HUDEP-2 (cell line): ENCODE results near the gene SYNE4.

Experiments
- DNase-seq, 76 experiments: peaks; one replicate each; lab custom pipeline; 2025; ENCODE audit not compliant: unreplicated experiment in 76 of 76; lab: John Stamatoyannopoulos, UW

SYNE4 gene

DNA sequence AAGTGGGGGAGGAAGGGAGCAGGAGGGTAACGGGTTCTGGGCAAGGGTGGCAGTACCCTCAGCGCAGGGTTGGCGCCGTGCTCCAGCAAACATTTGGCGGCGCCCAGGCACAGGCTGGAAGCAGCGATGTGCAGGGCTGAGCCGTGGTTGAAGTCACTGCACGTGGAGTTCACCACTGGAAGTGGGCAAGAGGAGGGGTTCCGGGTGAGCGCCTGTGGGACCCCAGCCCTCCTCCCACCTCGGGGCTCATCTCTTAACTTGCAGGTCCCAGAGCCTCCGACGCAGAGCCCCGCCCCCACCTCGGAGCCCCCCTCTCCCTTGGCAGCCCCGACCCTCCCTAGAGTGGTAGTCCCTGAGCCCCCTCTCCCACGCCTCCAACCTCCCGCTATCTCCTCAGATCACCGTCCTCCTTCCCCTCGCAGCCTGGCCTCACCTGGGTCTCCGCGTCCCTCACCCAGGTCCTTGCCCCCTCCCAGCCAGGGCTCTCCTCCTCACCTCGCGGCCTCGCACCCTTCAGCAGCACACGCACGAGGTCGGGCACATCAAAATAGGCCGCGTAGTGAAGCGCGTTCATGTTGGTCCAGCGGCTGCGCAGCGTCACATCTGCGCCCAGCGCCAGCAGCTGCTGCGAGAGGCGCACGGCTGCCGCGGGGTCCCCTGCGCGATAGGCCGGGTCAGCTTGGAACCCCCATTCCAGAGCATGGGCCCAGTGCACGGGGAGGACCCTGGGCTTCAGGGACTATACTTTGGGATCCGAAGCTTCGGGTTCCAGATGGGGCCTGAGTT lies 17.7 kb upstream of the SYNE4 start:
- DNase-seq = no peak

DNA sequence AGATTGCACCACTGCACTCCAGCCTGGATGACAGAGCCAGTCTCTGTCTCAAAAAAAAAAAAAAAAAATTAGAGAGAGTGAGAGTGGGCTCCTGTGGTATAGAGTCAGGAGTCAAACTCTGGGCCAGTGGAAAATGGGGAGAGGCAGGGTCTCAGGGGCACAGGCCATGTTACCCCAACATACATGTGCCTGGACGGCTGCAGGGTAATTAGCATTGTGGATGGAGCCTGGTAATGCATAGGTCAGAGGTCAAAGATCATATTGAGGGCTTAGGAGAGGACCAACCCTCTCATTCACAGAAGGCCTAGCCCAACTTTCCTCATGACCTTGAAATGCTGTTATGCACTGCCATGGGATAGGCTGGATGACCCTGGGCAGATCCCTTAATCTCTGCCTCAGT lies 16.9 kb upstream of the SYNE4 start:
- DNase-seq = no peak

DNA sequence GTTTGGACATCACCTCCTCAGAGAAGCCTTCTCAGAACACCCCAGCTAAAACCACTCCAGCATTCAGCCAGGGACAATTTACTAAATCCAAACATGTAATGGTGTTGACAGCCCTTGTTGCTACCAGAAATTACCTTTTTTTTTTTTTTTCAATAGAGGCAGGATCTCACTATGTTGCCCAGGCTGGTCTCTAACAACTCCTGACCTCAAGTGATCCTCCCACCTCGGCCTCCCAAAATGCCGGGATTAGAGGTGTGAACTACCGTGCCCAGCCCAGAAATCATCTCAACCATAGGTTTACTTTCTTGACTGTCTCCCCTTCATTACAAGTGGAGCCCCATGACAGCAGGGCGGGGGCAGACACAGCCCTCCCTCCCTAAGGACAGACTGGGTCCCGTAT lies 14.8 kb upstream of the SYNE4 start:
- DNase-seq = no peak

DNA sequence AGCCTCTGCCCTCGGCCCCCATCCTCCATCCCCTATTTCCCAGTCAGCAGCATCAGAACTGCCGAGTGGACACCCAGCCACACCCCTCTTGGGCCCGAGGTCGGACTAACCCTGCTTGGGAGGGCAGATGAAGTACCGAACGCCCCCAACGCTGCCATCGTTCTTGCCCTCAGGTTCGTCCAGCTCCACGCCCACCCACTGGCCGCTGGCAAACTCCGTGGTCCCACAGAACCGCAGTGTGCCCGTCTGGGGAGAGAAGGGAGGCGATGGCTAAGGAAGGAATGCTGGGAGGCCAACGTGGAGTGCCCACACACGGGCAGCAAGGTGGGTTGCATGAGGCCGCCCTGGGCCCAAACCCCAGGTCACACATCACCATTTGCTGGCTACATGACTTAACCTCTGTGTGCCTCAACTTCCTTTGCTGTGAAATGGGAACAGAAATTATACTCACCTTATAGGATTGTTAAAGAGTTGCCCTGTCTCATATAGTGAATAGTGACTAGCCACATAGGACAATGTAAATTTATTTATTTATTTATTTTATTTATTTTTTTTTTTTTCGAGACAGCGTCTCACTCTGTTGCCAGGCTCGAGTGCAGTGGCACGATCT lies 10.6 kb upstream of the SYNE4 start:
- no peak for DNase-seq

DNA sequence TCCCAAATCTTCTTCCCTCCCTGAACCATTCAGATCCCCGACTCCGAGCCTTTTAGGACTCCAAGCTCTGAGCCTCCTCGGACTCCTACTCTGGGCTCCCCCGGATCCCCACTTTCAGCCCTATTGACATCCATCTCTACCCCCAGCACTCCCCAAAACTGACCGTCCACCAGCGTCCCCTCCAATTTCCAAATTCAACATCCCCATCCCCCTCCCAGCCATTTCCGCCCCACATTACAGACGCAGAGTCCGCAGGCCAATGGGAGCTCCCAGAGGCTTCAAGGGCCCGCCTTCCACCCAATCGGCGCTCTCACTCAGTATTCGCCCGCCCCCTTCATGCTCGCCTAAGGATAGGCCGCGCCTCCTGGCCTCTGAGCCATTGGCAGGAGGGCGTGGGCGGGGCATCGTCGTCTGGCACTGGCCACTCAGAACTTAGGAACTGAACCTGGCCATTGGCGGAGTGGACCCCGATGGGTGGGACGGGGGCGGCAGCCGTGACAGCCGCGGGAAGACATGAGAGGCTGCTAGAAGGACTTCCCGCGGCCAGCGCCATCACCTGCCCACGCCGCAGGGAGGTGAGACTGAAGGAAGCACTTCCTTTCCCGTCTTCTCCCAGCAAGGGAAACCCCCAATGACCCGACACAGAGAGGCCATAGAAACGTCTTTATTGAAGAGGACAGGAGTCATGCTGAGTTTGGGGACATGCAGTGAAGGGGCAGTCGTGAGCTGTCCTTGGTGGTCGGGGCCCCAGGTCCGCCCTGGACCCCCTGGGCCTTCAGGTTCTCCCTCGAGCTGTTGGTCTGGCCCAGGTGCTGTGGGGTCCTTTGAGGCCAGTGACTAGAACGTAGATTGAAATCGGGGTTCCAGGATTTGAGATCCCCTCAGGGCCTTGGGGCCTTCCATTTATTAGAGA lies 5.7 kb upstream of the SYNE4 start, which contains the start of gene ALKBH6:
Gene ALKBH6 (minus strand): TSS at position 202 of the 913 bp plus-strand sequence. CDS start 816 bp downstream, outside the sequence.
- peak in 75 of 76 experiments; percentile 87 to 100 (median 100) for DNase-seq

DNA sequence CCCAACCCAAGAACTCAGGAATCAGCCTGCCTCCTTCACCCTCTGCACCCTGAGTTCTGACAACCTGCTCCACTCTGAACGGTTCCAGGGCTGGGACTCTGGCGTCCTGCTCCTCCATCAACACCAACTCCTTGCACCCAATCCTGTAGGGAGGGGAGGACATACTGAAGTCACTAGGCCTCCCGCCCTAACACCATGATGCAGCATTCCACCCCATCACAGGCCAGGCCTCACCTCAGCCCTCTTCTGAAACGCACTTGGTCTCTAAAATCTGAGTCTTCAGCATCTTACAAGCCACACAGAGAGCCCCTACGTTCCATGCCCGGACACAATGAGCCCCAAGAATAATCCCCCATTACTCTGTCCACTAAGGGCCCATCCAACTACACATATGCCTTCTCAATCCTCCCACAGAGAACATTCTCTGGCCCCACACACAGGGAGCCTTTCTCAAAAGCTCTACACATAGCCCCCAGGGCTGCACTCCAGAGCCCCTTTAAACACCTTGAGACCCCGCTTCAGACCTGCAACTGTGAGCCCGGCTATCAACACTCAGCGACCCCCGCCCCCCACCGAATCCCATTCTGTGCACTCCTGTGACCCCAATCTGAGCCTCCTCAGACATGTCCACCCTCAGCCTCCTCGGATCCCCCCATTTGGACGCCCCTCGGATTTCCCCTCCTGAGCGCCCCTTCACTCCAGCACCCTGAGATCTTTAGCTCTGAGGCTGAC lies 4.8 kb upstream of the SYNE4 start:
- peak in 15 of 76 experiments; percentile 6 to 41 (median 23) for DNase-seq

DNA sequence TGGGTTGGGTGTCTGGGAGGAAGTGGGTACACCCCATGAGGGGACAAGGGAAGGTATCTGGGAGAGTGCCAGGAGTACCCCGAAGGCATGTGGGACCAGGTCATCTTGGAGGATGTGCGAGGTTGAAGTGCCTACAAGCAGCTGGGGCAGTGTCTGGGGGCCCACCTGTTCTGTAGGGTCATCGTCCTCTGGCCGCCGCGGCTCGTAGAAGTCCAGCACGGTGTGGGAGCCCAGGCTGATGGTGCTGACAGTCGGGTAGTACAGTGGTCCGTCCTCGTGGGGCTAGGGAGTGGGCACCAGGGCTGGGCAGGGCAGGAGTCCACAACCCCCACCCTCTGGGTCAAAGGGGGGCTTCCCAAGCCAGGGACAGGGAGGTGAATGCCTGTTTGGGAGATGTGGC lies 1.8 kb upstream of the SYNE4 start:
- no peak for DNase-seq

DNA sequence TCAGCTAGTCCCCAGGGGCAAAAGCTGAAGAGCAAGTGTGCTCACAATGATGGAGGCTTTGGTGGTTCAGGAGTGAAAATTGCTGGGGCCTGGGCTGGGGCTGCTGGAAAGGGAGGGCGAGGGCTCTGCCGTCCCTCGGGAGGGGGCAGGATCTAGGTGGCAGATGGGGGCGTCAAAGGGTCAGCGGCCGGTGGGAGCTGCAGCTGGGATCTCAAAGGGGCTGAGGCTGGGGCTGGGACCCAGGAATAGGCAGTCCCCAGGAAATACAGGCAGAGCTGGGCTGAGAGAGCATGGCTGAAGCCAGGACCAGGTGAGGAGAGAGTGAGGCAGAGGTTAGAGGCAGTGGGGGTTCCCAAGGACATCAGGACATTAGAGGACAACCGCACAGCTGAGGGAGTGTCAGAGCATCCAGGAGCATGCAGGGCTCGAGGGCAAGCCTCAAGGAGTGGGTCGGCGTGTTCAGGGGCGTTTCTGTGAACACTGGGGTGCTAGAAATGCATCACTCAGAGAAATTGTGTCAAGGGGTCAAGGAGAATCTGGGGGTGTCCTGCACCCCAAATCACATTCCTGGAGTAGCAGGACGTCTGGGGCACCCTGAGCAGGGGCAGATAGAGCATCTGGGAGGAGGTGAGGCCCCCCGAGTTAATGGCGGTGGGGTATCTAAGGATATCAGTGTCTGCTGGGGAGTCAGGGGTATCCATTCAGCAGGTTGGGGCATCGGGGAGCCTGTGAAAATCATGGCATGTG lies 1.2 kb upstream of the SYNE4 start:
- no peak for DNase-seq

DNA sequence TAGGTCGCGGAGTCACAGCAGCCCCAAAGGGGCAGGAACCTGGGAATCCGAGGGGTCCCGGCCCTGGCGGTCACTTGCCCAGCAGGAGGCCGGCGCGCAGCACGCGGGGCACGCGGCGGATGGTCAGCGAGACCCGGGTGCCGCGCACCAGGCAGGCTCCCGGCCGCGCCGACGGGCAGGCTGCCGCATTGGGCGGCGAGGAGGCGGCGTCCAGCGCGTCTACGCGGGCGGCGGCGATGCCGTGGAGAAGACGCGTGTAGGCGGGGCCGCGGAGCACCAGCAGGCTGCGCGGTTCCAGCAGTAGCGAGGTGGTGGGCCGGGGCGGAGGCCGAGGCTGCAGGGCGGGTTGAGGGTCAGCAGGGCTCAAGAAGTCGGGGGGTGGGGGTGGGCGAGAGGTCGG lies 607 bp upstream of the SYNE4 start:
- peak in 59 of 76 experiments; percentile 3 to 79 (median 52) for DNase-seq

DNA sequence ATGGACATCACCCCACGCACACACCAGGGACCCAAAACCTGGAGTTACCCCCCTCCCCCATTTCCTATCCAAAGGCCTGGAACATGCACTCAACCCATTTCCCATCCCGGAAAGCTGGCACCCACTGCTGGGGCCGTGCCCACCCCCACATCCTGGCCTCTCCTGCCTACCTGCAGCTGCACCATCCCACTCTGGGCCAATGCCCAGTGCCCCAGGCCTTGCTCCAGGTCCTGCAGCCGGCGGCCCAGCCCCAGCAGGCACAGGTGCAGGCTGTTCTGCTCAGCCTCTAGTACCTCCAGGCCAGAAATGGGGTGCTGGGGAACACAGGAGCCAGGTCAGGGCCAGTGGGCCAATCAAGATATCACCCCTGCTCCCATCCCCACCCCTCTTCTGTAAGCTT lies 1.7 kb downstream of the SYNE4 start:
- DNase-seq = no peak

DNA sequence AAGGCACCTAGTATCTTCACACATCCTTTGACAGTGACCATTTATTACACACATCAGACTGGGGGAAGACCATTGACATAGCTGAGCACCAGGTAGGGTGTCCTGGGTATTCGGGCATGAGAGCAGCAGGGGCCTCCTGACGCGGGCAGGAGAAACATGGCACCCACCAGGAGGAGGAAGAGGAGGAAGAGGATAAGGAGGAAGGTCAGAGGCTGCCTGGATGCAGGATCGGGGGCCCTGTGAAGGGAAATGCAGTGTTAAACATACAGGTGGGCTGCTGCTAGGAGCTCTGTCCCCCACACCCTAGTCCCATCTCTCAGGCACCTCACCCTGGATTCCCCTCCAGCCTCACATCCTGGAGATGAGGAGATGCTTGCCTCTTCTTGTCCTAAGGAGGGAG lies 5.3 kb downstream of the SYNE4 start:
- DNase-seq = no peak

DNA sequence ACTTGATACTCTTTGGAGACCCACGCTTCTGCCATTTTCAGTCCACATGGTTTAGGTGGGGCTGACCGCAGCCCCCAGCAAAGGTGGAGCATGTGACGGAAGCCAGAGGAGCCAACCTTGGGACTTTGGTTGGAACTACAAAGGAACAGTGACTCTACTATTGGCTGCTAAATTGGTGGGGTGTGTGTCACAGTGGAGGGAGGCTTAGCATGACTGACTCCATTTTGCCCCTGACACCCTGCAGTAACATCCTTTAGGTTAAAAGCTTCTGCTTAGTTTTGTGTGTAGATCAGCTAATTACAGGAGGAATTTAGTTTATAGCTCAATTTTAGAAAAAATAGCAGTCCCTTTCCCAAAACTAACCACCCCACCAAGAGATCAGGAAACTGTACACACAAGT lies 7.0 kb downstream of the SYNE4 start:
- DNase-seq = no peak

DNA sequence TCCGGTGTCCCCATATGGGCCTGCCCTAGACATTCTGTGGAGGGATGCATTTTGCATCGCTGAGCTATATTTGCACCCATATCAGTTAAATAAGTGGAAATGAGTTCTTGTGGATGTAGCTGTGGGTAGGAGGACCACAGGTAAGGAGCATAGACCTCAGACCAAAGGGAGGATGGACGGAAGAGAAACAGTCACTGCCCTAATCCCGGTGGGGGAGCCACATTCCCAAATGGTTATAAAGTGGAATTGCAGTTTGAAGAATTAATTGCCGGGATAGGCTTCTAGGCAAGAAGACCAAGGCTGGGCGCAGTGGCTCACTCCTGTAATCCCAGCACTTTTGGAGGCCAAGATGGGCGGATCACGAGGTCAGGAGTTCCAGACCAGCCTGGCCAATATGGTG lies 11.8 kb downstream of the SYNE4 start:
- DNase-seq = no peak

DNA sequence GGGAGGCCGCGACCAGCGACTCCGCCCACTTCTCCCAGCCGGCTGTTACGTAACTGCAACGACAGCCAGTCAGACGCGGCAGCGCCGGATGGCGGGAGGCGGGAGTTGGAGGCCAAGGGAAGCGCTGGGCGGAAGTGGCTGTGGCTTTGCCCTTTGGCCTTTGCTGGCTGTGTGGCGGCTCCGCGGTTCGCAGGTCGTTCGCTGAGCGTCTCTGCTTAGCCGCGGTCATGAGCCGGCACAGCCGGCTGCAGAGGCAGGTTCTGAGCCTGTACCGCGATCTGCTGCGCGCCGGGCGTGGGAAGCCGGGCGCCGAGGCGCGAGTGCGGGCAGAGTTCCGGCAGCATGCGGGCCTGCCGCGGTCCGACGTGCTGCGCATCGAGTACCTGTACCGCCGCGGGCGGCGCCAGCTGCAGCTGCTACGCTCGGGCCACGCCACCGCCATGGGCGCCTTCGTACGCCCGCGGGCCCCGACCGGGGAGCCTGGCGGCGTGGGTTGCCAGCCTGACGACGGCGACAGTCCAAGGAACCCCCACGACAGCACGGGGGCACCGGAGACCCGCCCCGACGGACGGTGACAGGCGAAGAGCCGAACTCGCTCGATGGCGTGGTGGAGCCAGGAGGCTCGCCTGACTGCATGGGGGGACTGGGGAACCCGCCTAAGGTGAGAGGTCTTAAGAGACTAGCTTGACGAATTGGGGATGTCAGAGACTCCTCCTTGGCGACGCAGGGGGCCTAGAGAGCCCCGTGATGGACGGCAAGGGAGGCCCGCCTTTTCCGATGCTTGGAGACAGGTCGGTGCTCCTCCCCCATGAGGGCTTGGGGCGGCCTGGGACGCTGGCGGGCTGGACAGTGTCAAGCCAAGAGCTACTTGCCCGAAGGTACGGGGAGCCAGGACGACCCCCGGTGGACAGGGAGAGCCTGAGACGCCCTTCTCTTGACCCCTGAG lies 13.3 kb downstream of the SYNE4 start, which contains the start of gene SDHAF1:
Gene SDHAF1 (plus strand): TSS at position 141 of the 946 bp plus-strand sequence. CDS start 87 bp downstream, at position 228.
- DNase-seq = peak; percentile 32 to 99 (median 97)

DNA sequence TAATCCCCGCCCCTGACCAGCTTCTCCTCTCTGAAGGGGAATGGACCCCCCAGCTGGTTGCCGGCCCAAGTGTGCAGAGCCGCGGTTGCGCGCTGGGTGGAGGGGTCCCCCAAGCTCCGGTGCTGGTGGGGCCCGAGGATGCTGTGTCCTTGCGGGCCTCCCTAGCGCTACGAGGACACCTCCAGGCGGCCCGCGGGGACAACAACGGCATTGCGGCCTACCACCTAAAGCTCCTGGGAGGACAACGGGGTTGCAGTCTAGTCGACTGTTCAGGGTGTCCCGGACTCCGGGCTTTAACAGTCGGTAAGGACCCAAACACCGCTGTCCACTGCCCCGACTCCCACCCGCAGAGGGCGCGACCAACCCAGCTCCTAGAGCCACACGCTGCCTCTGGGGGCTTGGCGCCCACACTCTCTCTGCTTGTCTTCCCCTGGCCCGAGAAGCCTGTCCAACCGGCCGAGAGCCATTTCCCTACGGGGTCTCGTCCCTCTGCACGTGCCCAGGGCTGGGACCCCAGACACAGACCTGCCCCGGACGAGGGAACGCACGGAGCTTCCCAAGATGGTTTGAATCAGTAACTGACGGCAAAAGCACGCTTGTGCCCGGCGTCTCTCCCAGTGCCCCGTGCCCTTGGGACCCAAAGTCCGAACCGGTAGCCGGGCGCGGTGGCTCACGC lies 14.6 kb downstream of the SYNE4 start:
- DNase-seq = peak in 27 of 76 experiments; percentile 4 to 59 (median 28)

DNA sequence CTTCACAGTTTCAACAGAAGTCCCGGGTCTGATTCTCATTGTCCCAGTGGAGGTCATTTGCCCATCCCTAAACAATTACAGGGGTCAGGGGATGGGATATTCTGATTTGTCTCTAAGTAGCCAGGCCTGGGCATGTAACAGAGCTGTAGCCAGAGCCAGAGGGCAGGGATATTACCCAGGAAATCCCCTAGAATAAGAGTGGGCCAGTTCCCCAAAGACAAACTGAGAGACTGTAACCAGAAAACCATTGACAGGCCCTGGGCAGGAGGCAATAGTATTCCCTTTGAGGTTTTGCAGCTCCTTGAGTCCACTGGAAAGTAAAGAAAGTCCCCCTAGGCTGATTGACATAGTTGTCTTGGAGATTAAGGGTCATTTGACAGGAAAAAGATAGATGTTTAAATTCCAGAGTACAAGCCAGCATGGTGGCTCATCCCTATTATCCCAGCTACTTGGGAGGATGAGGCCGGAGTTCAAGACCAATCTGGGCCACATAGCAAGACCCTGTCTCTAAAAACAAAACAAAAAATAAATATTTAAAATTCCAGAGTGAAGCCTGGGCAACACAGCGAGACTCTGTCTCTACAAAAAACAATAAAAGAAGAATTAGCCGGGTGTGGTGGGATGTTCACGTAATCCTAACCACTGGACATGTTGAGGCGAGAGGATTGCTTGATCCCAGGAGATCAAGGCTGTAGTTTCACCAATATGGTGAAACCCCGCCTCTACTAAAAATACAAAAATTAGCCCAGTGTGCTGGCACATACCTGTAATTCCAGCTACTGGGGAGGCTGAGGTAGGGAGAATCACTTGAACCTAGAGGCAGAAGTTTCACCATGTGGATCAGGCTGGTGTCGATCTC lies 15.5 kb downstream of the SYNE4 start:
- no peak for DNase-seq
